Stimulated activated CD8-positive, alpha-beta memory T cell treated with anti-CD3 and anti-CD28 coated beads, Interleukin-4, amount 100 ng/mL, for 1 hour (primary cell): Measurements from ENCODE around the gene LDLRAD4.

Experiments used
- DNase-seq, 2 donors: peaks; one replicate each; pipeline ENCODE4 v3.0.0-alpha.2; 2020; ENCODE audit warnings: low read depth in 2 of 2, low spot score in 1 of 2

LDLRAD4 gene

GRCh38 chr18:13580991-13581390 lies 362.4 kb downstream of the LDLRAD4 start:
- DNase-seq = no peak

- no peak for DNase-seq
These were observed 363.1 kb downstream of the LDLRAD4 start for GRCh38 chr18:13581496-13582177.

- DNase-seq = no peak
These were observed 363.7 kb downstream of the LDLRAD4 start for GRCh38 chr18:13582178-13582670.

- DNase-seq = no peak
These were observed 365.3 kb downstream of the LDLRAD4 start for GRCh38 chr18:13583576-13584550.

GRCh38 chr18:13584825-13585224 lies 366.3 kb downstream of the LDLRAD4 start:
- no peak for DNase-seq

GRCh38 chr18:13585379-13586153 lies 367.0 kb downstream of the LDLRAD4 start:
- no peak for DNase-seq

GRCh38 chr18:13587001-13587400 lies 368.4 kb downstream of the LDLRAD4 start:
- DNase-seq = no peak

- no peak for DNase-seq
These were observed 368.9 kb downstream of the LDLRAD4 start for GRCh38 chr18:13587477-13587876.

GRCh38 chr18:13587937-13588336 lies 369.4 kb downstream of the LDLRAD4 start:
- DNase-seq = no peak

- no peak for DNase-seq
These were observed 370.8 kb downstream of the LDLRAD4 start for GRCh38 chr18:13589316-13589715.

- DNase-seq = no peak
These were observed 371.4 kb downstream of the LDLRAD4 start for GRCh38 chr18:13589943-13590342.

- no peak for DNase-seq
These were observed 373.7 kb downstream of the LDLRAD4 start for GRCh38 chr18:13592246-13592645.

GRCh38 chr18:13594551-13594950 lies 376.0 kb downstream of the LDLRAD4 start:
- no peak for DNase-seq

GRCh38 chr18:13597068-13597467 lies 378.5 kb downstream of the LDLRAD4 start:
- DNase-seq = no peak

GRCh38 chr18:13598591-13598990 lies 380.0 kb downstream of the LDLRAD4 start:
- DNase-seq = no peak

- DNase-seq = no peak
These were observed 380.5 kb downstream of the LDLRAD4 start for GRCh38 chr18:13599031-13599430.

- no peak for DNase-seq
These were observed 384.9 kb downstream of the LDLRAD4 start for GRCh38 chr18:13603304-13604019.

- DNase-seq = no peak
These were observed 386.2 kb downstream of the LDLRAD4 start for GRCh38 chr18:13604786-13605185.

- no peak for DNase-seq
These were observed 386.9 kb downstream of the LDLRAD4 start for GRCh38 chr18:13605477-13605876.

GRCh38 chr18:13605901-13606300 lies 387.3 kb downstream of the LDLRAD4 start:
- no peak for DNase-seq
